CD14-positive monocyte (primary cell): ENCODE results near the gene GPS1. TPM values are rescaled to one million over a fixed set of nuclear protein-coding genes. Genes with fewer than 3 reads are reported as not detected.

ENCODE experiments used
- DNase-seq, 3 donors: peaks; one replicate each; pipeline ENCODE4 v3.0.0-alpha.2; 2011 to 2022
- H2AFZ ChIP-seq: 2 replicates; pipeline ENCODE4 v1.6.0; 2012; ENCODE audit warnings: mild to moderate bottlenecking, low read depth, low read length, inconsistent platforms; ENCODE audit not compliant: insufficient read depth, poor library complexity, severe bottlenecking
- H3K27ac ChIP-seq, 2 donors: 1 replicate in 1 of 2; 2 replicates in 1 of 2; pipeline ENCODE4 v1.5.1; 2012 to 2013; ENCODE audit warnings: low read length in 2 of 2, control low read depth in 1 of 2, inconsistent platforms in 1 of 2, low read depth in 1 of 2, mild to moderate bottlenecking in 1 of 2
- H3K27me3 ChIP-seq, 2 donors: one replicate each; pipeline versions ENCODE4 v1.6.0 to v1.6.1; 2011 to 2013; ENCODE audit warnings: low read length in 2 of 2; ENCODE audit not compliant: control insufficient read depth in 2 of 2, insufficient read depth in 2 of 2
- H3K36me3 ChIP-seq, 2 donors: replicated peaks in 1 of 2; 1 replicate in 1 of 2; 2 replicates in 1 of 2; pipeline versions ENCODE4 v1.5.1 to v1.6.1; 2012 to 2013; ENCODE audit warnings: low read length in 2 of 2, control low read depth in 1 of 2, inconsistent platforms in 1 of 2, mild to moderate bottlenecking in 1 of 2; ENCODE audit not compliant: insufficient read depth in 2 of 2, control insufficient read depth in 1 of 2
- H3K4me1 ChIP-seq, 2 donors: 1 replicate in 1 of 2; 2 replicates in 1 of 2; pipeline versions ENCODE4 v1.5.1 to v1.6.1; 2012 to 2013; ENCODE audit warnings: low read length in 2 of 2, control low read depth in 1 of 2, inconsistent platforms in 1 of 2, mild to moderate bottlenecking in 1 of 2, moderate library complexity in 1 of 2; ENCODE audit not compliant: insufficient read depth in 2 of 2, control insufficient read depth in 1 of 2
- H3K4me2 ChIP-seq: replicated peaks from 2 replicates; pipeline ENCODE3; 2012; ENCODE audit warnings: low read length, moderate library complexity, mild to moderate bottlenecking; ENCODE audit not compliant: poor library complexity, severe bottlenecking; ENCODE audit errors: extremely low read depth
- H3K4me3 ChIP-seq, 3 experiments: fragments of 200-600 bp in 1 of 3; sonication (generic) in 1 of 3; replicated peaks in 1 of 3; 1 replicate in 2 of 3; 2 replicates in 1 of 3; pipeline ENCODE4 v1.5.1; 2011 to 2013; ENCODE audit warnings: low read length in 3 of 3, mild to moderate bottlenecking in 3 of 3, control low read depth in 2 of 3, low read depth in 2 of 3, inconsistent platforms in 1 of 3, moderate library complexity in 1 of 3
- H3K79me2 ChIP-seq: 2 replicates; pipeline ENCODE4 v1.6.0; 2012; ENCODE audit warnings: mild to moderate bottlenecking, control low read depth, inconsistent platforms, low read length, moderate library complexity; ENCODE audit not compliant: insufficient read depth
- H3K9ac ChIP-seq: 2 replicates; pipeline ENCODE4 v1.6.0; 2017; ENCODE audit warnings: low read length, mild to moderate bottlenecking; ENCODE audit not compliant: insufficient read depth, poor library complexity, severe bottlenecking
- H3K9me3 ChIP-seq, 2 donors: replicated peaks in 1 of 2; 1 replicate in 1 of 2; 2 replicates in 1 of 2; pipeline versions ENCODE4 v1.5.1 to v1.6.1; 2012 to 2013; ENCODE audit warnings: low read length in 2 of 2, control low read depth in 1 of 2; ENCODE audit not compliant: control insufficient read depth in 1 of 2, insufficient read depth in 1 of 2
- H4K20me1 ChIP-seq: 2 replicates; pipeline ENCODE4 v1.6.0; 2012; ENCODE audit warnings: mild to moderate bottlenecking, low read length, control low read depth, moderate library complexity; ENCODE audit not compliant: insufficient read depth
- H3K27ac Mint-ChIP-seq, 7 donors: one replicate each; pipeline ENCODE4 v1.8.0; 2020; ENCODE audit warnings: mild to moderate bottlenecking in 7 of 7, mixed read lengths in 7 of 7, moderate library complexity in 6 of 7, inconsistent platforms in 2 of 7
- H3K27me3 Mint-ChIP-seq, 3 donors: one replicate each; pipeline ENCODE4 v1.8.0; 2021 to 2022; ENCODE audit warnings: low read depth in 3 of 3, mild to moderate bottlenecking in 3 of 3, mixed read lengths in 3 of 3, moderate library complexity in 3 of 3, inconsistent platforms in 1 of 3
- H3K36me3 Mint-ChIP-seq, 2 donors: one replicate each; pipeline ENCODE4 v1.8.0; 2020; ENCODE audit warnings: mixed read lengths in 2 of 2, inconsistent platforms in 1 of 2, mild to moderate bottlenecking in 1 of 2
- H3K4me1 Mint-ChIP-seq: one replicate; pipeline ENCODE4 v1.8.0; 2020; ENCODE audit warnings: mild to moderate bottlenecking, mixed read lengths
- H3K4me3 Mint-ChIP-seq, 2 donors: one replicate each; pipeline ENCODE4 v1.8.0; 2020; ENCODE audit warnings: mild to moderate bottlenecking in 2 of 2, mixed read lengths in 2 of 2, moderate library complexity in 1 of 2
- H3K9me3 Mint-ChIP-seq, 7 donors: one replicate each; pipeline ENCODE4 v1.8.0; 2020 to 2022; ENCODE audit warnings: mixed read lengths in 7 of 7, mild to moderate bottlenecking in 6 of 7, moderate library complexity in 6 of 7, inconsistent platforms in 2 of 7
- CTCF ChIP-seq: fragments of 200-600 bp; IDR thresholded peaks from one replicate; pipeline ENCODE4 v1.8.0; 2022; ENCODE audit warnings: antibody characterized with exemption, mild to moderate bottlenecking
- WGBS: methylation state at CpG from one replicate; pipeline ENCODE4 v1.1.5; 2013; ENCODE audit warnings: missing lambda C conversion rate; ENCODE audit not compliant: insufficient coverage; 5-methylcytosine and 5-hydroxymethylcytosine counted together
- intact Hi-C, 2 donors: fragments of 100-400 bp; cut with micrococcal nuclease; formaldehyde crosslinking; loops; one replicate each; pipeline versions ENCODE4 v1.15.0 to v1.15.1; 2023
- polyA plus RNA-seq, 3 donors: library from polyadenylated mRNA; depleted of rRNA in 1 of 3; unstranded in 2 of 3; stranded (reverse) in 1 of 3; fragments of 300-500 nt in 2 of 3; fragments of >200 nt in 1 of 3; fragmentation: Illumina TruSeq in 2 of 3; gene quantifications; 1 replicate in 2 of 3; 2 replicates in 1 of 3; pipeline ENCODE4 v1.2.3, GENCODE V29; 2012 to 2021

Gene GPS1
- polyA plus RNA-seq, 3 donors = 101 to 130 (median 110) TPM

GRCh38 chr17:82101301-82101715, 49.6 kb downstream of the GPS1 start:
- no peak for TF ChIP-seq CTCF
- Histone ChIP-seq H4K20me1 (no peaks in the 10 kb centered on the region), H3K27ac (no peak overlapping the region), H2AFZ (no peak overlapping the region), H3K4me2 (no peak overlapping the region), H3K27me3 (no peaks in the 10 kb centered on the region), H3K4me1 (peaks cover 33 to 48% of the 10 kb centered on the region in 2 donors), H3K79me2 (peaks cover 2% of the 10 kb centered on the region), H3K4me3 (no peak overlapping the region), H3K9ac (no peak overlapping the region), H3K36me3 (no peaks in the 10 kb centered on the region), H3K9me3 (no peaks in the 10 kb centered on the region)
- Mint-ChIP-seq H3K27ac (no peak overlapping the region), H3K9me3 (no peaks in the 10 kb centered on the region), H3K36me3 (no peaks in the 10 kb centered on the region), H3K27me3 (peaks cover 0 to 4% (median 0%) of the 10 kb centered on the region in 3 donors), H3K4me1 (peaks cover 33% of the 10 kb centered on the region), H3K4me3 (no peak overlapping the region)
- 89% methylated on average over 5 of the region's 10 CpGs for WGBS
- intact Hi-C loops = no loop called here
- no peak for DNase-seq

GRCh38 chr17:82101767-82102679, 50.3 kb downstream of the GPS1 start:
- H3K9ac ChIP-seq = no peak overlapping the region
- Mint-ChIP-seq H3K27me3 (peaks cover 0 to 4% (median 0%) of the 10 kb centered on the region in 3 donors), H3K27ac (peak overlapping the region in 2 of 7 donors; percentile 18 to 35), H3K4me1 (peaks cover 36% of the 10 kb centered on the region), H3K36me3 (no peaks in the 10 kb centered on the region), H3K9me3 (no peaks in the 10 kb centered on the region), H3K4me3 (no peak overlapping the region)
- intact Hi-C loops = no loop called here
- H2AFZ ChIP-seq = no peak overlapping the region
- no peaks in the 10 kb centered on the region for H3K79me2 ChIP-seq
- H4K20me1 ChIP-seq = no peaks in the 10 kb centered on the region
- H3K27me3 ChIP-seq = no peaks in the 10 kb centered on the region
- no peak overlapping the region for H3K4me2 ChIP-seq
- no peak for DNase-seq
- WGBS = 78% methylated on average over 15 of the region's 18 CpGs
- no peak for TF ChIP-seq CTCF
- H3K36me3 ChIP-seq = no peaks in the 10 kb centered on the region
- no peak overlapping the region for H3K27ac ChIP-seq
- no peak overlapping the region for H3K4me3 ChIP-seq
- no peaks in the 10 kb centered on the region for H3K9me3 ChIP-seq
- H3K4me1 ChIP-seq = peaks cover 33 to 48% of the 10 kb centered on the region in 2 donors
